NCI-H524 treated with DMSO at 0.1 percent for 48 hours (cell line): ENCODE measurements around the gene FEN1.

Experiments used
- DNase-seq: peaks from one replicate; lab custom pipeline; 2025; lab: John Stamatoyannopoulos, UW

FEN1 gene

GRCh38 chr11:61775606-61776554 lies 16.8 kb upstream of the FEN1 start:
- no peak for DNase-seq

GRCh38 chr11:61776561-61777075 lies 16.1 kb upstream of the FEN1 start:
- DNase-seq = no peak

GRCh38 chr11:61777234-61778090 lies 15.2 kb upstream of the FEN1 start:
- DNase-seq = no peak

- DNase-seq = no peak
Measured at GRCh38 chr11:61778357-61778886, 14.3 kb upstream of the FEN1 start.

GRCh38 chr11:61778920-61779650 lies 13.6 kb upstream of the FEN1 start:
- no peak for DNase-seq

- DNase-seq = no peak
Measured at GRCh38 chr11:61779666-61780525, 12.8 kb upstream of the FEN1 start.

- DNase-seq = no peak
Measured at GRCh38 chr11:61780581-61781162, 12.0 kb upstream of the FEN1 start.

GRCh38 chr11:61781585-61781984 lies 11.1 kb upstream of the FEN1 start:
- DNase-seq = no peak

- no peak for DNase-seq
Measured at GRCh38 chr11:61782299-61782698, 10.4 kb upstream of the FEN1 start.

GRCh38 chr11:61782841-61783240 lies 9.9 kb upstream of the FEN1 start:
- no peak for DNase-seq

GRCh38 chr11:61783717-61784505 lies 8.8 kb upstream of the FEN1 start:
- no peak for DNase-seq

GRCh38 chr11:61784506-61784805 lies 8.3 kb upstream of the FEN1 start:
- DNase-seq = no peak

- DNase-seq = no peak
Measured at GRCh38 chr11:61785837-61786402, 6.8 kb upstream of the FEN1 start.

GRCh38 chr11:61787928-61788491 lies 4.7 kb upstream of the FEN1 start:
- no peak for DNase-seq

GRCh38 chr11:61791737-61792309 lies 888 bp upstream of the FEN1 start:
- no peak for DNase-seq

GRCh38 chr11:61793083-61793828 lies 545 bp downstream of the FEN1 start:
- no peak for DNase-seq

GRCh38 chr11:61793829-61794204 lies 1.1 kb downstream of the FEN1 start:
- no peak for DNase-seq

- no peak for DNase-seq
Measured at GRCh38 chr11:61794579-61794978, 1.9 kb downstream of the FEN1 start.
